ENCODE results near the gene ARPP19. TPM values are rescaled to one million over a fixed set of nuclear protein-coding genes. Genes with fewer than 3 reads are reported as not detected.
A peak's percentile ranks its signal among the peaks of the same experiment; 100 is the strongest.
"Not testable (repeated sequence)": the region's sequence is repeated elsewhere in the genome, so short reads cannot be mapped to it uniquely, and the experiment has no call there.

Gene ARPP19
- total and polyA plus RNA-seq, 4 donors: 35.0 to 139 (median 68.8) TPM

DNA sequence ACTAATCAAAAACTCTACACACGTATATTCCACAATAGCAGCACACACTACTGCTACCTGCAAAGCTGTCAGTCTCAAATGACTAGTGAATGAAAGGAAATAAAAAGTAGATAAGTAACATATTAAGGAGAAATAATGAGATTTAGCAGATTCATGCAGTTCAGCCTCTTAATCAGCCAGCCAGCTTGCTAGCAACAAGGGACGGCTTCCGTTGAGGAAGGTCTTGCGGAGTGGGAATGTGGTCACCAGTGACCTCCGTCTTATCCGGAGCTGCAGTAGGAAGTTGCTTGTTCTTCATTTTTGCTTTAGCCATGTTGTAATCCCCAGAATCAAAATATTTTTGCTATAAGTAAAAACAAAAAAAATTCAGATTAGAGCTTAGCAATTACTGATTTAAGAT is 17.1 kb downstream of the ARPP19 start:
- WGBS, 2 donors: 44 to 76% methylated on average over 6 of the region's 6 CpGs
- DNase-seq (no peak), ATAC-seq (ENCODE audit: insufficient read depth, low FRiP score) (peak; percentile 62)
- Histone ChIP-seq H3K27me3 (ENCODE audit: control insufficient read depth in 3 of 3, insufficient read depth in 3 of 3, low read length in 2 of 3) (no peaks in the 10 kb centered on the region), H3K4me3 (no peak overlapping the region), H3K4me1 (ENCODE audit: control insufficient read depth in 5 of 5, insufficient read depth in 5 of 5, low read length in 5 of 5) (peaks cover 0 to 2% (median 0%) of the 10 kb centered on the region in 5 donors), H3K27ac (ENCODE audit: low read depth in 1 of 2, low read length in 1 of 2) (no peak overlapping the region), H3K9ac (ENCODE audit: insufficient read depth in 1 of 2, low read length in 2 of 2) (no peak overlapping the region), H3K9me3 (ENCODE audit: control insufficient read depth in 4 of 4, insufficient read depth in 3 of 4, low read length in 3 of 4) (no peaks in the 10 kb centered on the region), H3K36me3 (ENCODE audit: control insufficient read depth in 4 of 4, insufficient read depth in 4 of 4, low read length in 4 of 4) (peaks cover 11 to 23% (median 14%) of the 10 kb centered on the region in 4 donors)
- TF ChIP-seq, protein P1, sequence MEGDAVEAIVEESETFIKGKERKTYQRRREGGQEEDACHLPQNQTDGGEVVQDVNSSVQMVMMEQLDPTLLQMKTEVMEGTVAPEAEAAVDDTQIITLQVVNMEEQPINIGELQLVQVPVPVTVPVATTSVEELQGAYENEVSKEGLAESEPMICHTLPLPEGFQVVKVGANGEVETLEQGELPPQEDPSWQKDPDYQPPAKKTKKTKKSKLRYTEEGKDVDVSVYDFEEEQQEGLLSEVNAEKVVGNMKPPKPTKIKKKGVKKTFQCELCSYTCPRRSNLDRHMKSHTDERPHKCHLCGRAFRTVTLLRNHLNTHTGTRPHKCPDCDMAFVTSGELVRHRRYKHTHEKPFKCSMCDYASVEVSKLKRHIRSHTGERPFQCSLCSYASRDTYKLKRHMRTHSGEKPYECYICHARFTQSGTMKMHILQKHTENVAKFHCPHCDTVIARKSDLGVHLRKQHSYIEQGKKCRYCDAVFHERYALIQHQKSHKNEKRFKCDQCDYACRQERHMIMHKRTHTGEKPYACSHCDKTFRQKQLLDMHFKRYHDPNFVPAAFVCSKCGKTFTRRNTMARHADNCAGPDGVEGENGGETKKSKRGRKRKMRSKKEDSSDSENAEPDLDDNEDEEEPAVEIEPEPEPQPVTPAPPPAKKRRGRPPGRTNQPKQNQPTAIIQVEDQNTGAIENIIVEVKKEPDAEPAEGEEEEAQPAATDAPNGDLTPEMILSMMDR (IDR thresholded peaks at IDR 0.05; ENCODE audit: control extremely low read depth, extremely low read depth): no peak

DNA sequence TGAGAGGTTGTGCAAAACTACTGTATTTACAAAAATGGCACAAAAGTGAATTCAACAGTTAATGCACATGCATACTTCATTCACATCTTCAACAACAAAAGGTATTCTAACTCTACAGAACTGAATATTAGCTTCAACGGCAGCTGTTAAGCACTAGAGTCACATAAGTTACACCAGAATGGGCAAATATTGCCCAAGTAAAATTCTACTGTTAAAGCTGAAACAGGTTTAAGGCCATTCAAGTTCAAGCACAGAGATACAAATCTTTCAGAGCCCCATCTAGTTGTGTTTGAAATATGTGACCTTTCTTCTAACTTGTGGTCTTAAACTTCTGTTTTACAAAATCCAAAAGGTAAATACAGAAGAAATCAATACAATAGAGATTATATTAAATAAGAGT is 17.6 kb downstream of the ARPP19 start:
- not testable (repeated sequence) for H3K4me3 ChIP-seq; H3K27me3 ChIP-seq (ENCODE audit: control insufficient read depth in 3 of 3, insufficient read depth in 3 of 3, low read length in 2 of 3); H3K9me3 ChIP-seq (ENCODE audit: control insufficient read depth in 4 of 4, insufficient read depth in 3 of 4, low read length in 3 of 4); H3K4me1 ChIP-seq (ENCODE audit: control insufficient read depth in 5 of 5, insufficient read depth in 5 of 5, low read length in 5 of 5); ATAC-seq (ENCODE audit: insufficient read depth, low FRiP score); H3K27ac ChIP-seq (ENCODE audit: low read depth in 1 of 2, low read length in 1 of 2); H3K9ac ChIP-seq (ENCODE audit: insufficient read depth in 1 of 2, low read length in 2 of 2); DNase-seq
- WGBS, 2 donors: 28 to 52% methylated on average over 1 of the region's 1 CpG
- H3K36me3 ChIP-seq (ENCODE audit: control insufficient read depth in 4 of 4, insufficient read depth in 4 of 4, low read length in 4 of 4): peaks cover 11 to 24% (median 19%) of the 10 kb centered on the region in 4 donors

DNA sequence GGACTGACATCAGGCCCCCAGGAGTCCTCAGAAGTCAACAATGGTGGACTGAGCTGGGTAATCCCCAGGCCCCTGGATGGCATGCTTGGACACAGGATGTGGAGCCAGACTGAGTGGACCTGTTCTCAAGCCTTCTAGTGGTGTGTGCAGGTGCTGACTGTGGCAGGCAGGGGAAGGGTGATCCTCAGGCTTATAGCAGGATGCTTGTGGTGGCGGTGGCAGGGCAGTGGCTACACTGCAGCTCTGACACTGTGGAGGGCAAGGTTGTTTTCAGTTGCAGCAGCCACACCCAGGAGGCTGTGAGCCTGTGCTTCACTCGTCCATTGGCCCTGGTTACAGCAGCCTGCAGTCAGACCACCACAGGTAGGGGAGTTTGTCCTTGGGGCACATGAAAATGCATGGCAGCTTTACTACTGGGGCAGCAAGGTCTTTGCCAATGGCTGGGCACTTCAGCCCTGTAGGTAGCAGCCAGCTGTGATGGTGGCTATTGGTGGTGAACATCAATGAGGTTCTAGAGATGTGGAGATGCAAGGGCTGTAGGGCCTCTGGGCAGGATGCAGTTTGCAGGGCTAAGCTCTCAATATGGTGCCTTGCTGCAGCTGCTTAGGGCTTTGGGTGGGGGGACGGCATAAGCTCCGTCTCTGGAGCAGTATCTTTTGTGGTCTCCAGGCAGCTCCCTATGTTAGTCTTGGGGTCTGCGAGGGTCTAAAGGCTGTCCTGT is 22.6 kb downstream of the ARPP19 start:
- ATAC-seq (ENCODE audit: insufficient read depth, low FRiP score) (no peak), DNase-seq (no peak)
- TF ChIP-seq, protein P1 (IDR thresholded peaks at IDR 0.05; ENCODE audit: control extremely low read depth, extremely low read depth): no peak
- H3K27me3 ChIP-seq (ENCODE audit: control insufficient read depth in 3 of 3, insufficient read depth in 3 of 3, low read length in 2 of 3): no peaks in the 10 kb centered on the region
- 93 to 96% methylated on average over 5 of the region's 5 CpGs for WGBS, 2 donors
- peaks cover 9 to 25% (median 16%) of the 10 kb centered on the region in 4 donors for H3K36me3 ChIP-seq (ENCODE audit: control insufficient read depth in 4 of 4, insufficient read depth in 4 of 4, low read length in 4 of 4)
- no peaks in the 10 kb centered on the region for H3K4me1 ChIP-seq (ENCODE audit: control insufficient read depth in 5 of 5, insufficient read depth in 5 of 5, low read length in 5 of 5)
- H3K9ac ChIP-seq (ENCODE audit: insufficient read depth in 1 of 2, low read length in 2 of 2): no peak overlapping the region
- H3K4me3 ChIP-seq: no peak overlapping the region
- peaks cover 0 to 7% (median under 1%) of the 10 kb centered on the region in 4 donors for H3K9me3 ChIP-seq (ENCODE audit: control insufficient read depth in 4 of 4, insufficient read depth in 3 of 4, low read length in 3 of 4)
- H3K27ac ChIP-seq (ENCODE audit: low read depth in 1 of 2, low read length in 1 of 2): no peak overlapping the region

DNA sequence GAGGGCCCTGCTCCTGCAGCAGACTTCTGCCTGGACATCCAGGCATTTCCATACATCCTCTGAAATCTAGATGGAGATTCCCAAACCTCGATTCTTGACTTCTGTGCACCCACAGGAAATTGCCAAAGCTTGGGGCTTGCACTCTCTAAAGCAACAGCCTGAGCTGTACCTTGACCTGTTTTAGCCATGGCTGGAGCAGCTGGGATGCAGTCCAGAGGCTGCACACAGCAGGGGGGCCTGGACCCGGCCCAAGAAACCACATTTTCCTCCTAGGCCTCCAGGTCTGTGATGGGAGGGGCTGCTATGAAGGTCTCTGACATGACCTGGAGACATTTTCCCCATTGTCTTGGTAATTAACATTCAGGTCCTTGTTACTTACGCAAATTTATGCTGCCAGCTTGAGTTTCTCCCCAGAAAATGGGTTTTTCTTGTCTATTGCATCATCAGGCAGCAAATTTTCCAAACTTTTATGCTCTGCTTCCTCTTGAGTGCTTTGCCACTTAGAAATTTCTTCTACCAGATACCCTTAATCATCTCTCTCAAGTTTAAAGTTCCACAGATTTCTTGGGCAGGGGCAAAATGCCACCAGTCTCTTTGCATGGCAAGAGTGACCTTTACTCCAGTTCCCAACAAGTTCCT is 28.3 kb downstream of the ARPP19 start:
- no peaks in the 10 kb centered on the region for H3K4me1 ChIP-seq (ENCODE audit: control insufficient read depth in 5 of 5, insufficient read depth in 5 of 5, low read length in 5 of 5)
- WGBS, 2 donors: 57 to 71% methylated on average over 3 of the region's 3 CpGs
- no peaks in the 10 kb centered on the region for H3K9me3 ChIP-seq (ENCODE audit: control insufficient read depth in 4 of 4, insufficient read depth in 3 of 4, low read length in 3 of 4)
- H3K27me3 ChIP-seq (ENCODE audit: control insufficient read depth in 3 of 3, insufficient read depth in 3 of 3, low read length in 2 of 3): no peaks in the 10 kb centered on the region
- DNase-seq (no peak), ATAC-seq (ENCODE audit: insufficient read depth, low FRiP score) (no peak)
- no peak overlapping the region for H3K4me3 ChIP-seq
- TF ChIP-seq, protein P1 (IDR thresholded peaks at IDR 0.05; ENCODE audit: control extremely low read depth, extremely low read depth): no peak
- H3K9ac ChIP-seq (ENCODE audit: insufficient read depth in 1 of 2, low read length in 2 of 2): no peak overlapping the region
- peaks cover 0 to 5% (median 0%) of the 10 kb centered on the region in 4 donors for H3K36me3 ChIP-seq (ENCODE audit: control insufficient read depth in 4 of 4, insufficient read depth in 4 of 4, low read length in 4 of 4)
- H3K27ac ChIP-seq (ENCODE audit: low read depth in 1 of 2, low read length in 1 of 2): no peak overlapping the region

All from lung (tissue), 12 donors.